Astrocyte (in vitro differentiated cells and primary cell): ENCODE data around the gene FAM240A.

ENCODE experiments used
- EZH2 ChIP-seq: IDR thresholded peaks from 2 replicates; pipeline ENCODE4 v1.6.1; 2012; ENCODE audit warnings: mild to moderate bottlenecking, low read length, inconsistent platforms; ENCODE audit not compliant: insufficient read depth
- TF ChIP-seq, protein P1 (sequence below): IDR thresholded peaks from 2 replicates; pipeline ENCODE4 v1.5.1; 2011; ENCODE audit warnings: low read depth, mild to moderate bottlenecking, inconsistent platforms, low read length, moderate library complexity; ENCODE audit not compliant: insufficient read depth

DNA sequence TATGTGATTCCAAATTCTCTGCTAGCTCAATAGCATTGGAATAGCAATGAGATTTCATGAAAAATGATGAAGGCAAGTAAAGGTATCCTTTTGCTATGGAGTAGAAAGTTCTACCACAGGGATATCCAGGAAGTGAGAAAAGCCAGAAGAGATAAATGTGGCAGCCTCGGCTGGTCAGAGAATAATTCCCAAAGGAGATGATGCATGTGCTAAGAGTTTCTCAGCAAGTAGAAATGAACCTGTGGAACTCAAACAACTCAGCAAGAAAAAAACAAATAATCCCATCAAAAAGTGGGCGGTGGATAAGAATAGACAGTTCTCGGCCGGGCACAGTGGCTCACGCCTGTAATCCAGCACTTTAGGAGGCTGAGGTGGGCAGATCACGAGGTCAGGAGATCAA is 42.9 kb downstream of the FAM240A start:
- TF ChIP-seq, protein P1, sequence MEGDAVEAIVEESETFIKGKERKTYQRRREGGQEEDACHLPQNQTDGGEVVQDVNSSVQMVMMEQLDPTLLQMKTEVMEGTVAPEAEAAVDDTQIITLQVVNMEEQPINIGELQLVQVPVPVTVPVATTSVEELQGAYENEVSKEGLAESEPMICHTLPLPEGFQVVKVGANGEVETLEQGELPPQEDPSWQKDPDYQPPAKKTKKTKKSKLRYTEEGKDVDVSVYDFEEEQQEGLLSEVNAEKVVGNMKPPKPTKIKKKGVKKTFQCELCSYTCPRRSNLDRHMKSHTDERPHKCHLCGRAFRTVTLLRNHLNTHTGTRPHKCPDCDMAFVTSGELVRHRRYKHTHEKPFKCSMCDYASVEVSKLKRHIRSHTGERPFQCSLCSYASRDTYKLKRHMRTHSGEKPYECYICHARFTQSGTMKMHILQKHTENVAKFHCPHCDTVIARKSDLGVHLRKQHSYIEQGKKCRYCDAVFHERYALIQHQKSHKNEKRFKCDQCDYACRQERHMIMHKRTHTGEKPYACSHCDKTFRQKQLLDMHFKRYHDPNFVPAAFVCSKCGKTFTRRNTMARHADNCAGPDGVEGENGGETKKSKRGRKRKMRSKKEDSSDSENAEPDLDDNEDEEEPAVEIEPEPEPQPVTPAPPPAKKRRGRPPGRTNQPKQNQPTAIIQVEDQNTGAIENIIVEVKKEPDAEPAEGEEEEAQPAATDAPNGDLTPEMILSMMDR: no peak
- TF ChIP-seq EZH2: no peak
